A673 (cell line): Measurements from ENCODE around the gene SPRYD4.
"Not testable (repeated sequence)": the region's sequence is repeated elsewhere in the genome, so short reads cannot be mapped to it uniquely, and the experiment has no call there.

Experiments used
- CTCF ChIP-seq: fragments of 300-800, 200-600 bp; sonication (generic); conservative IDR thresholded peaks from 2 replicates; pipeline ENCODE4 v1.5.1; 2017; ENCODE audit warnings: low read depth, mild to moderate bottlenecking, antibody characterized with exemption, low read length, moderate library complexity, mixed read lengths
- EZH2 ChIP-seq: fragments of 200-600 bp; sonication (generic); IDR thresholded peaks from 2 replicates; pipeline ENCODE4 v1.6.1; 2017; ENCODE audit warnings: borderline replicate concordance, low read depth, mild to moderate bottlenecking, mixed read lengths, antibody characterized with exemption, low read length; ENCODE audit not compliant: poor library complexity, severe bottlenecking

- not testable (repeated sequence) for TF ChIP-seq CTCF, EZH2
These were observed 45.6 kb downstream of the SPRYD4 start for GRCh38 chr12:56514014-56514318.
